Activated naive CD8-positive, alpha-beta T cell (primary cell): Measurements from ENCODE around the gene BHLHE40.
A peak's percentile ranks its signal among the peaks of the same experiment; 100 is the strongest.

Source experiments
- H3K27ac Mint-ChIP-seq: one replicate; pipeline ENCODE4 v1.8.0; 2021; ENCODE audit warnings: mixed read lengths
- H3K27me3 Mint-ChIP-seq: one replicate; pipeline ENCODE4 v1.8.0; 2021; ENCODE audit warnings: mixed read lengths
- H3K36me3 Mint-ChIP-seq: one replicate; pipeline ENCODE4 v1.8.0; 2021; ENCODE audit warnings: mixed read lengths
- H3K4me1 Mint-ChIP-seq: one replicate; pipeline ENCODE4 v1.8.0; 2021; ENCODE audit warnings: low read depth, mixed read lengths
- H3K4me3 Mint-ChIP-seq: one replicate; pipeline ENCODE4 v1.8.0; 2021; ENCODE audit warnings: mild to moderate bottlenecking, mixed read lengths
- H3K9me3 Mint-ChIP-seq: one replicate; pipeline ENCODE4 v1.8.0; 2021; ENCODE audit warnings: low read depth, mixed read lengths

The BHLHE40 gene

GRCh38 chr3:4985330-4986174 is 6.3 kb downstream of the BHLHE40 start:
- Mint-ChIP-seq H3K27me3 (no peaks in the 10 kb centered on the region), H3K4me1 (peaks cover 56% of the 10 kb centered on the region), H3K4me3 (peak overlapping the region; percentile 78), H3K27ac (no peak overlapping the region), H3K9me3 (no peaks in the 10 kb centered on the region), H3K36me3 (peaks cover 16% of the 10 kb centered on the region)

- Mint-ChIP-seq H3K27me3 (no peaks in the 10 kb centered on the region), H3K4me1 (peaks cover 51% of the 10 kb centered on the region), H3K27ac (peak overlapping the region; percentile 46), H3K9me3 (no peaks in the 10 kb centered on the region), H3K36me3 (peaks cover 15% of the 10 kb centered on the region), H3K4me3 (peak overlapping the region; percentile 78)
Observed at GRCh38 chr3:4986175-4986781, 7.0 kb downstream of the BHLHE40 start.

GRCh38 chr3:4986782-4987537 is 7.7 kb downstream of the BHLHE40 start:
- Mint-ChIP-seq H3K4me3 (peak overlapping the region; percentile 78), H3K36me3 (peaks cover 9% of the 10 kb centered on the region), H3K4me1 (peaks cover 45% of the 10 kb centered on the region), H3K27me3 (no peaks in the 10 kb centered on the region), H3K27ac (peak overlapping the region; percentile 46), H3K9me3 (no peaks in the 10 kb centered on the region)

- Mint-ChIP-seq H3K27ac (no peak overlapping the region), H3K4me1 (peaks cover 40% of the 10 kb centered on the region), H3K27me3 (no peaks in the 10 kb centered on the region), H3K36me3 (peaks cover 6% of the 10 kb centered on the region), H3K9me3 (no peaks in the 10 kb centered on the region), H3K4me3 (peak overlapping the region; percentile 78)
Observed at GRCh38 chr3:4987538-4988296, 8.5 kb downstream of the BHLHE40 start.

- Mint-ChIP-seq H3K27me3 (no peaks in the 10 kb centered on the region), H3K36me3 (no peaks in the 10 kb centered on the region), H3K4me1 (peaks cover 30% of the 10 kb centered on the region), H3K9me3 (no peaks in the 10 kb centered on the region), H3K27ac (no peak overlapping the region), H3K4me3 (no peak overlapping the region)
Observed at GRCh38 chr3:4988983-4989834, 10.0 kb downstream of the BHLHE40 start.

GRCh38 chr3:4990069-4990468 is 10.8 kb downstream of the BHLHE40 start:
- no peaks in the 10 kb centered on the region for H3K36me3 Mint-ChIP-seq
- no peaks in the 10 kb centered on the region for H3K27me3 Mint-ChIP-seq
- no peaks in the 10 kb centered on the region for H3K9me3 Mint-ChIP-seq
- no peak overlapping the region for H3K4me3 Mint-ChIP-seq
- no peak overlapping the region for H3K27ac Mint-ChIP-seq
- peaks cover 28% of the 10 kb centered on the region for H3K4me1 Mint-ChIP-seq

GRCh38 chr3:4992118-4992517 is 12.9 kb downstream of the BHLHE40 start:
- Mint-ChIP-seq H3K4me1 (peaks cover 9% of the 10 kb centered on the region), H3K36me3 (no peaks in the 10 kb centered on the region), H3K9me3 (no peaks in the 10 kb centered on the region), H3K4me3 (no peak overlapping the region), H3K27me3 (no peaks in the 10 kb centered on the region), H3K27ac (no peak overlapping the region)

- Mint-ChIP-seq H3K27ac (no peak overlapping the region), H3K27me3 (no peaks in the 10 kb centered on the region), H3K4me1 (peaks cover 5% of the 10 kb centered on the region), H3K4me3 (no peak overlapping the region), H3K36me3 (no peaks in the 10 kb centered on the region), H3K9me3 (no peaks in the 10 kb centered on the region)
Observed at GRCh38 chr3:4993276-4994143, 14.3 kb downstream of the BHLHE40 start.

- H3K36me3 Mint-ChIP-seq: no peaks in the 10 kb centered on the region
- H3K27me3 Mint-ChIP-seq: no peaks in the 10 kb centered on the region
- H3K9me3 Mint-ChIP-seq: no peaks in the 10 kb centered on the region
- H3K4me3 Mint-ChIP-seq: no peak overlapping the region
- no peak overlapping the region for H3K27ac Mint-ChIP-seq
- peaks cover 4% of the 10 kb centered on the region for H3K4me1 Mint-ChIP-seq
Observed at GRCh38 chr3:4994144-4994730, 15.0 kb downstream of the BHLHE40 start.

GRCh38 chr3:4994823-4995499 is 15.7 kb downstream of the BHLHE40 start:
- Mint-ChIP-seq H3K9me3 (no peaks in the 10 kb centered on the region), H3K4me1 (peaks cover 5% of the 10 kb centered on the region), H3K4me3 (no peak overlapping the region), H3K27me3 (no peaks in the 10 kb centered on the region), H3K27ac (no peak overlapping the region), H3K36me3 (no peaks in the 10 kb centered on the region)

- Mint-ChIP-seq H3K36me3 (no peaks in the 10 kb centered on the region), H3K27me3 (no peaks in the 10 kb centered on the region), H3K4me3 (no peak overlapping the region), H3K9me3 (no peaks in the 10 kb centered on the region), H3K4me1 (peaks cover 5% of the 10 kb centered on the region), H3K27ac (no peak overlapping the region)
Observed at GRCh38 chr3:4995500-4996053, 16.3 kb downstream of the BHLHE40 start.

- no peaks in the 10 kb centered on the region for H3K36me3 Mint-ChIP-seq
- no peak overlapping the region for H3K27ac Mint-ChIP-seq
- H3K4me1 Mint-ChIP-seq: peaks cover 5% of the 10 kb centered on the region
- no peaks in the 10 kb centered on the region for H3K27me3 Mint-ChIP-seq
- no peaks in the 10 kb centered on the region for H3K9me3 Mint-ChIP-seq
- no peak overlapping the region for H3K4me3 Mint-ChIP-seq
Observed at GRCh38 chr3:4996223-4996765, 17.1 kb downstream of the BHLHE40 start.
